Erythroblast (primary cell): ENCODE results near the gene BRCA1.
"Not testable (repeated sequence)": the region's sequence is repeated elsewhere in the genome, so short reads cannot be mapped to it uniquely, and the experiment has no call there.

ENCODE experiments used
- DNase-seq, 2 experiments: peaks; one replicate each; lab custom pipeline; 2025; lab: John Stamatoyannopoulos, UW
- GATA1 ChIP-seq: IDR thresholded peaks from 2 replicates; pipeline ENCODE4 v1.6.1; 2011; ENCODE audit warnings: low read depth, mild to moderate bottlenecking, control low read depth, low read length, moderate library complexity
- POLR2A ChIP-seq: IDR thresholded peaks from 2 replicates; pipeline ENCODE4 v1.6.1; 2011; ENCODE audit warnings: mild to moderate bottlenecking, low read length

The BRCA1 gene

GRCh38 chr17:43003542-43004172 lies 121.5 kb downstream of the BRCA1 start:
- DNase-seq, result no peak
- TF ChIP-seq GATA1 (no peak), POLR2A (peak; percentile 35)

GRCh38 chr17:43000894-43001293 lies 124.3 kb downstream of the BRCA1 start:
- TF ChIP-seq POLR2A, result peak; percentile 11
- DNase-seq, result not testable (repeated sequence)

GRCh38 chr17:42999003-42999525 lies 126.1 kb downstream of the BRCA1 start:
- TF ChIP-seq POLR2A (no peak), GATA1 (no peak)
- no peak for DNase-seq

- peak; percentile 98 for TF ChIP-seq POLR2A
- no peak for TF ChIP-seq GATA1
These were observed 126.9 kb downstream of the BRCA1 start, which contains the start of gene RPL27 for GRCh38 chr17:42997984-42998938. TSS of gene RPL27 (plus strand) at chr17:42998419. CDS start at chr17:42998751, 332 bp downstream.

GRCh38 chr17:42997390-42997983 lies 127.7 kb downstream of the BRCA1 start:
- TF ChIP-seq GATA1 (no peak), POLR2A (no peak)
- DNase-seq, result no peak

More at GRCh38 chr17:42997984-42998938, 126.9 kb downstream of the BRCA1 start, which contains the start of gene RPL27:
- peak; percentile 99 to 100 for DNase-seq
